NCI-H2081 treated with DMSO at 0.1 percent for 48 hours (cell line): ENCODE measurements around the gene KIR3DL1.
"Not testable (repeated sequence)": the region's sequence is repeated elsewhere in the genome, so short reads cannot be mapped to it uniquely, and the experiment has no call there.

ENCODE experiments used
- DNase-seq: peaks from one replicate; lab custom pipeline; 2025; lab: John Stamatoyannopoulos, UW

Gene KIR3DL1

DNA sequence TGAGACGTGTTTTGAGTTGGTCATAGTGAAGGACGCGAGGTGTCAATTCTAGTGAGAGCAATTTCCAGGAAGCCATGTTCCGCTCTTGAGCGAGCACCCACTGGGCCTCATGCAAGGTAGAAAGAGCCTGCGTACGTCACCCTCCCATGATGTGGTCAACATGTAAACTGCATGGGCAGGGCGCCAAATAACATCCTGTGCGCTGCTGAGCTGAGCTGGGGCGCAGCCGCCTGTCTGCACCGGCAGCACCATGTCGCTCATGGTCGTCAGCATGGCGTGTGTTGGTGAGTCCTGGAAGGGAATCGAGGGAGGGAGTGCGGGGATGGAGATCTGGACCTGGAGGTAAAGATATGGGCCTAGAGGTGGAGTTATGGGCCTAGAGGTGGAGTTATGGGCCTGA, at the start of gene KIR3DL1:
Gene KIR3DL1 (plus strand): TSS at position 218 of the 400 bp plus-strand sequence.
- not testable (repeated sequence) for DNase-seq

DNA sequence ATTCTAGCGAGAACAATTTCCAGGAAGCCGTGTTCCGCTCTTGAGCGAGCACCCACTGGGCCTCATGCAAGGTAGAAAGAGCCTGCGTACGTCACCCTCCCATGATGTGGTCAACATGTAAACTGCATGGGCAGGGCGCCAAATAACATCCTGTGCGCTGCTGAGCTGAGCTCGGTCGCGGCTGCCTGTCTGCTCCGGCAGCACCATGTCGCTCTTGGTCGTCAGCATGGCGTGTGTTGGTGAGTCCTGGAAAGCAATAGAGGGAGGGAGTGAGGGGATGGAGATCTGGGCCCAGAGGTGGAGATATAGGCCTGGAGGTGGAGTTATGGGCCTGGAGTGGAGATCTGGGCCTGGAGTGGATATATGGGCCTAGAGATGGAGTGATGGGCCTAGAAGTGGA, 46.6 kb upstream of the KIR3DL1 start, which contains the start of gene KIR2DL1:
Gene KIR2DL1 (plus strand): TSS at position 148 of the 400 bp plus-strand sequence. CDS start 58 bp downstream, at position 206.
- not testable (repeated sequence) for DNase-seq

- DNase-seq = not testable (repeated sequence)
These were observed 45.8 kb upstream of the KIR3DL1 start for GRCh38 chr19:54770511-54770910.

DNA sequence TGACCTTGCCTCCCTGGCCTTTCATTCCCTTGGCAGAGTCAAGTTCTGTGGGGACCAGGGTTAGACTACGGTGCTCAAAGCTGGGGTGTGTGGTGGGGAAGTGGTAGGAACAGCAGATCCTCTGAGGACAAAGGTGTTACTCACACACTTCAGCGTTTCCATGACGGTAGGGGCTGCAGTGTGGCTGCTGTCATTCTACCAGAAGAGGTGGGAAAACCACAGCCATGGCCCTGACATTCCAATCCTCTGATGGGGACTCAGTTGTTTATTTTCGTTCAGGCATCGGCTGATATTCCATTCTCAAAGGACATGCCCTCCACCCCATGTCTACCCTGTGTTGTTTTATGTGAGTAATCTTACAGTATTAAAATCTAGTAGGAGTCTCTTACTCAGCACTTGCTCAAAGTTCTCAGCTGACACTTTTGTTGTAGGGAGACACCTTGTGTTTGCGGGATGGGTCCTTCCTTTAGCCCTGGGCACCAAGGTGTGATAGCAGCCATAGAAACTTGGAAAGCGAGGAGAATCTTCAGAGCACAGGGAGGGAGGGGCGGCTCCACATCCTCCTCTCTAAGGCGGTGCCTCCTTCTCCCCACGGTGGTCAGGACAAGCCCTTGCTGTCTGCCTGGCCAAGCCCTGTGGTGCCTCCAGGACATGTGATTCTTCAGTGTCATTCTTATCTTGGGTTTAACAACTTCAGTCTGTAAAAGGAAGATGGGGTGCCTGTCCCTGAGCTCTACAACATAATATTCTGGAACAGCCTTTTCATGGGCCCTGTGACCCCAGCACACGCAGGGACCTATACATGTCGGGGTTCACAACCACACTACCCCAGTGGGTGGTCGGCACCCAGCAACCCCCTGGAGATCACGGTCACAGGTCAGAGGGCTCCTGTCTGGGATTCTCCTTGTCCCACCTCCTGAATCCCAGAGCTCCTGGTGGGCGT, 45.0 kb upstream of the KIR3DL1 start:
- DNase-seq = not testable (repeated sequence)

- DNase-seq = not testable (repeated sequence)
These were observed 43.6 kb upstream of the KIR3DL1 start for GRCh38 chr19:54772666-54773065.

DNA sequence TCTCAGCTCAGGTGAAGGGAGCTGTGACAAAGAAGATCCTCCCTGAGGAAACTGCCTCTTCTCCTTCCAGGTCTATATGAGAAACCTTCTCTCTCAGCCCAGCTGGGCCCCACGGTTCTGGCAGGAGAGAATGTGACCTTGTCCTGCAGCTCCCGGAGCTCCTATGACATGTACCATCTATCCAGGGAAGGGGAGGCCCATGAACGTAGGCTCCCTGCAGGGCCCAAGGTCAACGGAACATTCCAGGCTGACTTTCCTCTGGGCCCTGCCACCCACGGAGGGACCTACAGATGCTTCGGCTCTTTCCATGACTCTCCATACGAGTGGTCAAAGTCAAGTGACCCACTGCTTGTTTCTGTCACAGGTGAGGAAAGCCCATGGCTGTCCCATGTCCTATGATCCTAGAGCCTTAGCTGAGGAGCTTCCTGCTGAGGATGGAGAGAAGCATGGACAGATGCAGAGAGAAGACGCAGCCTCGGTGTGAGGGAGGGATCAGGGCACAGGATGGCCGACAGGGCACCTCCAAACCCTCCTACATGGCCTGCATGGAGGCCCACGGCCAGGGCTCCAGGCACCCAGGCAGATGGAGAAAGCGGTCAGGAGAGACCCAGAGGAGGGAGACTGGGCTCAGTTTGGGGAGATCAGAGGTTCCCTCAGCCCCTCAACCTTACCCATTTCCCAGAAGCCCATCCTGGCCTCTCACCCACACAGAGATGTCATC, 41.0 kb upstream of the KIR3DL1 start:
- not testable (repeated sequence) for DNase-seq

GRCh38 chr19:54775830-54776229, 40.4 kb upstream of the KIR3DL1 start:
- DNase-seq = not testable (repeated sequence)

- DNase-seq = not testable (repeated sequence)
These were observed 38.4 kb upstream of the KIR3DL1 start for GRCh38 chr19:54777851-54778250.

GRCh38 chr19:54778896-54779295, 37.4 kb upstream of the KIR3DL1 start:
- DNase-seq = not testable (repeated sequence)

DNA sequence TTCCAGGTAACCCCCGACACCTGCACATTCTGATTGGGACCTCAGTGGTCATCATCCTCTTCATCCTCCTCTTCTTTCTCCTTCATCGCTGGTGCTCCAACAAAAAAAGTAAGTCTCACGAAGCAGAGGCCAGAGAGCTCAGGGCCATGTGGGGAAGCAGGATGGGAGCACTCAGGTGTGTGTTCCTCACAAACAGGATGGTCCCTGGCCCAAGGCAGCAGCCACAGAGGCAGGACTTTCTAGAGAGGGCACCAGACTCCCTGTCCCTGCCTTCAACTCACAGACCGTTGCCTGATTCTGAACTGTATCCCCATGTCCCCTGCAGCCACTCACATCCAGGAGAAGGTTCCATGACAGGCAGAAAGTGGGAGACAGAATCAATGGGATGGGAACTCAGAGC, 33.4 kb upstream of the KIR3DL1 start:
- not testable (repeated sequence) for DNase-seq

DNA sequence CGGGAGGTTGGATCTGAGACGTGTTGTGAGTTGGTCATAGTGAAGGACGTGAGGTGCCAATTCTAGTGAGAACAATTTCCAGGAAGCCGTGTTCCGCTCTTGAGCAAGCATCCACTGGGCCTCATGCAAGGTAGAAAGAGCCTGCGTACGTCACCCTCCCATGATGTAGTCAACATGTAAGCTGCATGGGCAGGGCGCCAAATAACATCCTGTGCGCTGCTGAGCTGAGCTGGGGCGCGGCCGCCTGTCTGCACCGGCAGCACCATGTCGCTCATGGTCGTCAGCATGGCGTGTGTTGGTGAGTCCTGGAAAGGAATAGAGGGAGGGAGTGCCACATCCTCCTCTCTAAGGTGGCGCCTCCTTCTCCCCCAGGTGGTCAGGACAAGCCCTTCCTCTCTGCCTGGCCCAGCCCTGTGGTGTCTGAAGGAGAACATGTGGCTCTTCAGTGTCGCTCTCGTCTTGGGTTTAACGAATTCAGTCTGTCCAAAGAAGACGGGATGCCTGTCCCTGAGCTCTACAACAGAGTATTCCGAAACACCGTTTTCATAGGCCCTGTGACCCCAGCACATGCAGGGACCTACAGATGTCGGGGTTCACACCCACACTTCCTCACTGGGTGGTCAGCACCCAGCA, 30.1 kb upstream of the KIR3DL1 start:
- not testable (repeated sequence) for DNase-seq

DNA sequence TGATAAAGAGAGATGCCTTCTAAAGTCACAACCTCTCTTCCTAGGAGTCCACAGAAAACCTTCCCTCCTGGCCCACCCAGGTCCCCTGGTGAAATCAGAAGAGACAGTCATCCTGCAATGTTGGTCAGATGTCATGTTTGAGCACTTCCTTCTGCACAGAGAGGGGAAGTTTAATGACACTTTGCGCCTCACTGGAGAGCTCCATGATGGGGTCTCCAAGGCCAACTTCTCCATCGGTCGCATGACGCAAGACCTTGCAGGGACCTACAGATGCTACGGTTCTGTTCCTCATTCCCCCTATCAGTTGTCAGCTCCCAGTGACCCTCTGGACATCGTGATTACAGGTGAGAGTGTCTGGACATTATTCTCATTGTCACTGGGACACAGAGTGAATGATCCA, 28.1 kb upstream of the KIR3DL1 start:
- not testable (repeated sequence) for DNase-seq

DNA sequence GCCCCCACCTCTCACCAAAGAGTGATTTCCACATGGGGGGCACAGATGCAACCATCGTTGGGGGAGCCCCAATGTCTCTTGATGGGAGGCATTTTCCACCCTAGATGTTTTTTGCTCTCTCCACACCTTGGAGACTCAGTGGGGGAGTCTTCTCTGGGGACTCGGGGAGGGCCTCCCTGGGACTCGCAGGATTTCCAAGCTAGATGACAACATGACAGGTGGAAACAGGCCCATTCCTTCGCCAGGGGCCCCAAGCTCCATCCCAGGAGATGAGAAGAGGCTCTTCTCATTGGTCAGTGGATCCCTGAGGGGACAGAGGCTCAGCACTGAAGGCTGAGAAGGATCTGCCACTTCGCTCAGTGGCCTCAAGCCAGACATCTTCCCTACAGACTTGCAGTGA, 25.6 kb upstream of the KIR3DL1 start:
- no peak for DNase-seq

DNA sequence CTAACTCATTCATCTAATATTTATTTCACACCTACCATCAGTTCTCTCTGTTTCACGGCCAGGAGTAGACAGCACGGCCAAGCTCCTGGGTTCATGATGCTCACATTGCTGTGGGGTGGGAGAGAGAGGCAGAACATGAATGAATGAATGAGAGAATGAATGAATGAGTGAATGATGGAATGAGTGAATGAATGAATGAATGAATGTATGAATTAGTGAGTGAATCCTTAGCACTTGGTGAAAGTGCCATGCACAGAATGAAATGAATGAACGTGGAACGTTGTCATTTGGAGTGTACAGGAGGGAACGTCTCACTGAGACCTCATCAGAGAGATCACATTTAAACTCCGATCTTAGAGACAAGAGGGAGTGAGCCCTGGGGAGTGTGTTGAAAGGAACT, 24.8 kb upstream of the KIR3DL1 start:
- DNase-seq = no peak

- DNase-seq = no peak
These were observed 23.5 kb upstream of the KIR3DL1 start for GRCh38 chr19:54792814-54793213.

DNA sequence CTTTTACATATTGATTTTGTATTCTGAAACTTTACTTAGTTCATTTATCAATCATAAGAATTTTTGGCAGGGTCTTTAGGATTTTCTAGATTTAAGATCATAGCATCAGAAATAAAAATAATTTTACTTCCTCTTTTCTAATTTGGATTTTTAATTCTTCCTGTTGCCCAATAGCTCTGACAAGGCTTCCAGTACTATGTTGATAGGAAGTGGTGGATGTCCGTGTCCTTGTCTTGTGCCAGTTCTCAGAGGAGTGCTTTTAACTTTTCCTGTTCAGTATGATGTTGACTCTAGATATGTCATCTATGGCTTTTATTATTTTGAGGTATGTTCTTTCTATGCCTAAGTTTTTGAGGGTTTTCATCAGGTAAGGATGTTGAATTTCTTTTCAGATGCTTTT, 20.5 kb upstream of the KIR3DL1 start:
- DNase-seq = no peak

DNA sequence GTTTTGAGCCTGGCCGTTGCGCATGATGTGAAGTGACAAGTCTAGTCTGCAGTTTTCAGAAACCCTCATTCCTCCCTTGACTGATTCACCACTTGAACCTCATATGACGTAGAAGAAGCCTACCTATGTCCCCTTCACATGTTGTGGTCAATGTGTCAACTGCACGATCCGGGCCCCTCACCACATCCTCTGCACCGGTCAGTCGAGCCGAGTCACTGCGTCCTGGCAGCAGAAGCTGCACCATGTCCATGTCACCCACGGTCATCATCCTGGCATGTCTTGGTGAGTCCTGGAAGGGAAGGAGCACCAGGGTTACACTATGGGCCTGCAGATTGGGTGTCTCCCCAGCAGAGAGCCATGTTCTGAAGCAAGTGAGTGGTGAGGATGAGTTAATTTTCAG, 12.9 kb upstream of the KIR3DL1 start, which contains the start of gene KIR2DL4:
Gene KIR2DL4 (plus strand): TSS at position 201 of the 400 bp plus-strand sequence. CDS start 42 bp downstream, at position 243.
- DNase-seq = no peak

DNA sequence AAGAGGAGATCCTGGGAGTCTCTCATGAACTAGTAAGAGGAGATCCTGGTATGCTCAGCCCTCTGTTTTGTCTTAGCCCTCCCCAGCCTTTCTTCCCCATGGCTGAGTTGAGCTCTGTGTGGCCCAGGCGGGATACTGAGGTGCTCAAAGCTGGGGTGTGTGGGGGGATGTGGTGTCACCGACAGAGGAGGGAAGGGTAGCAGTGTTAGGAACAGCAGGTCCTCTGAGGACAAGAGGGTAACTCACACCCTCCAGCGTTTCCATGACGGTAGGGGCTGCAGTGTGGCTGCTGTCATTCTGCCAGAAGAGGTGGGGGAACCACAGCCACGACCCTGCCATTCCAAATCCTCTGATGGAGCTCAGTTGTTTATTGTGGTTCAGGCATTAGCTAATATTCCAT, 12.2 kb upstream of the KIR3DL1 start:
- DNase-seq = no peak

- DNase-seq = no peak
These were observed 11.7 kb upstream of the KIR3DL1 start for GRCh38 chr19:54804571-54804970.

GRCh38 chr19:54805665-54806515, 10.4 kb upstream of the KIR3DL1 start:
- DNase-seq = no peak

DNA sequence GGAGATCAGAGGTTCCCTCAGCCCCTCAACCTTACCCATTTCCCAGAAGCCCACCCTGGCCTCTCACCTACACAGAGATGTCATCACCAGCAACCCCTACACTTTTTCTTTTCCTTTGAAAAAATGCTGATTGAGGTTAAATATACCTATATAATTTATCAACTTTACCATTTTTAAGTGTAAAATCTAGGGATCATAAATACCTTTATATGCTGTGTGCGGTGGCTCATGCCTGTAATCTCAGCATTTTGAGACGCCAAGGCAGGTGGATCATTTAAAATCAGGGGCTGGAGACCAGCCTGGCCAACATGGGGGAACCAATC, 9.8 kb upstream of the KIR3DL1 start:
- DNase-seq = no peak
